HepG2 (cell line): ENCODE results near the gene TXN2. TPM values are rescaled to one million over a fixed set of nuclear protein-coding genes. Genes with fewer than 3 reads are reported as not detected.
A peak's percentile ranks its signal among the peaks of the same experiment; 100 is the strongest.

Experiments used
- ARID2 ChIP-seq: sonication (generic); formaldehyde crosslinking; IDR thresholded peaks from 2 replicates; pipeline ENCODE4 v1.8.1; 2022; ENCODE audit warnings: mild to moderate bottlenecking, missing genetic modification reagents, borderline replicate concordance
- ARID4A ChIP-seq: sonication (generic); formaldehyde crosslinking; IDR thresholded peaks from 2 replicates; pipeline ENCODE4 v1.5.0; 2020; ENCODE audit warnings: mild to moderate bottlenecking, missing genetic modification reagents, borderline replicate concordance
- EHMT2 ChIP-seq: fragments of 200-600 bp; sonication (generic); IDR thresholded peaks from 2 replicates; pipeline ENCODE4 v1.7.0; 2017; ENCODE audit warnings: antibody characterized with exemption, low read depth, low read length, borderline replicate concordance
- GABPA ChIP-seq, 2 experiments: IDR thresholded peaks; 2 replicates each; pipeline ENCODE4 v1.6.1; 2011 to 2016; ENCODE audit warnings: low read depth in 2 of 2, low read length in 1 of 2, missing biosample characterization in 1 of 2, missing genetic modification characterization in 1 of 2
- GATA4 ChIP-seq: sonication (generic); IDR thresholded peaks from 2 replicates; pipeline ENCODE4 v1.6.1; 2016; ENCODE audit warnings: antibody characterized with exemption, low read depth, borderline replicate concordance
- GTF2F1 ChIP-seq: fragments of 150-350 bp; IDR thresholded peaks from 2 replicates; pipeline ENCODE4 v1.6.1; 2014; ENCODE audit warnings: low read length
- HOXA9 ChIP-seq: sonication (generic); formaldehyde crosslinking; IDR thresholded peaks from 2 replicates; pipeline ENCODE4 v1.8.1; 2022; ENCODE audit warnings: missing genetic modification reagents, mild to moderate bottlenecking, moderate library complexity, borderline replicate concordance
- JUND ChIP-seq: sonication (generic); formaldehyde crosslinking; IDR thresholded peaks from 2 replicates; pipeline ENCODE4 v1.8.0; 2022; ENCODE audit warnings: mild to moderate bottlenecking, missing genetic modification reagents
- MLLT10 ChIP-seq: sonication (generic); formaldehyde crosslinking; IDR thresholded peaks from 2 replicates; pipeline ENCODE4 v1.4.0; 2020; ENCODE audit warnings: missing genetic modification reagents
- PHF5A ChIP-seq: IDR thresholded peaks from one replicate; pipeline ENCODE4 v1.6.1; 2018; ENCODE audit warnings: low read depth, missing genetic modification reagents; ENCODE audit not compliant: unreplicated experiment
- ZKSCAN5 ChIP-seq: sonication (generic); formaldehyde crosslinking; IDR thresholded peaks from 2 replicates; pipeline ENCODE4 v1.5.1; 2020; ENCODE audit warnings: mild to moderate bottlenecking, missing genetic modification reagents
- ZNF431 ChIP-seq: sonication (generic); formaldehyde crosslinking; IDR thresholded peaks from 2 replicates; pipeline ENCODE4 v1.9.0; 2022; ENCODE audit warnings: missing genetic modification reagents, low read depth, mild to moderate bottlenecking, borderline replicate concordance
- ZNF496 ChIP-seq: sonication (generic); formaldehyde crosslinking; IDR thresholded peaks from 2 replicates; pipeline ENCODE4 v1.8.1; 2023; ENCODE audit warnings: mild to moderate bottlenecking, moderate library complexity, missing genetic modification reagents; ENCODE audit not compliant: insufficient replicate concordance
- ZNF552 ChIP-seq: sonication (generic); formaldehyde crosslinking; IDR thresholded peaks from 2 replicates; pipeline ENCODE4 v1.9.0; 2022; ENCODE audit warnings: missing genetic modification reagents, mild to moderate bottlenecking, borderline replicate concordance
- ZNF577 ChIP-seq: sonication (generic); formaldehyde crosslinking; IDR thresholded peaks from 2 replicates; pipeline ENCODE4 v1.4.0; 2020; ENCODE audit warnings: mild to moderate bottlenecking, low read depth, missing genetic modification reagents, borderline replicate concordance
- ZNF616 ChIP-seq: sonication (generic); formaldehyde crosslinking; IDR thresholded peaks from 2 replicates; pipeline ENCODE4 v1.5.0; 2020; ENCODE audit warnings: low read depth, mild to moderate bottlenecking, missing genetic modification reagents
- ZNF703 ChIP-seq: sonication (generic); formaldehyde crosslinking; IDR thresholded peaks from 2 replicates; pipeline ENCODE4 v1.5.1; 2020; ENCODE audit warnings: missing genetic modification reagents, mild to moderate bottlenecking, moderate library complexity, borderline replicate concordance
- ZNF772 ChIP-seq: sonication (generic); formaldehyde crosslinking; IDR thresholded peaks from 2 replicates; pipeline ENCODE4 v1.5.0; 2020; ENCODE audit warnings: mild to moderate bottlenecking, missing genetic modification reagents
- ZNF83 ChIP-seq: sonication (generic); formaldehyde crosslinking; IDR thresholded peaks from 2 replicates; pipeline ENCODE4 v1.4.0; 2020; ENCODE audit warnings: missing genetic modification reagents, mild to moderate bottlenecking, borderline replicate concordance
- ZNF850 ChIP-seq: sonication (generic); formaldehyde crosslinking; conservative IDR thresholded peaks from 2 replicates; pipeline ENCODE4 v1.9.0; 2021; ENCODE audit warnings: mild to moderate bottlenecking, missing genetic modification reagents
- ZSCAN20 ChIP-seq: sonication (generic); formaldehyde crosslinking; IDR thresholded peaks from 2 replicates; pipeline ENCODE4 v1.4.0; 2020; ENCODE audit warnings: missing genetic modification reagents, mild to moderate bottlenecking, borderline replicate concordance
- polyA plus RNA-seq, 8 experiments: library from polyadenylated mRNA; depleted of rRNA in 3 of 8; stranded (reverse) in 7 of 8; unstranded in 1 of 8; fragments of >200 nt; fragmentation: Illumina TruSeq in 4 of 8; extraction: Trizol in 4 of 8; gene quantifications; 2 replicates each; pipeline versions ENCODE4 v1.2.1 to v1.2.3, GENCODE V29; 2011 to 2016; ENCODE audit warnings: low read depth in 4 of 8, missing spikeins in 1 of 8, mixed read lengths in 1 of 8; ENCODE audit not compliant: insufficient read depth in 1 of 8
- total RNA-seq, 5 experiments: library from RNA; depleted of rRNA; stranded (reverse); fragments of >200 nt; fragmentation: Illumina TruSeq; extraction: Trizol; gene quantifications; 2 replicates each; pipeline ENCODE4 v1.2.3, GENCODE V29; 2016; ENCODE audit warnings: low read depth in 1 of 5
- TF ChIP-seq, protein P1 (sequence below), 2 experiments: fragments of 450-650 bp in 1 of 2; sonication (generic) in 1 of 2; formaldehyde crosslinking; IDR thresholded peaks; 2 replicates each; pipeline versions ENCODE4 v1.5.0 to v1.8.0; 2020 to 2022; ENCODE audit warnings: mild to moderate bottlenecking in 1 of 2, missing genetic modification reagents in 1 of 2

The TXN2 gene
- total and polyA plus RNA-seq, 2 of the 13 experiments (the other 11 are each of a cell fraction or from before 2014, with no cell fraction given): 41.4 to 109 TPM

DNA sequence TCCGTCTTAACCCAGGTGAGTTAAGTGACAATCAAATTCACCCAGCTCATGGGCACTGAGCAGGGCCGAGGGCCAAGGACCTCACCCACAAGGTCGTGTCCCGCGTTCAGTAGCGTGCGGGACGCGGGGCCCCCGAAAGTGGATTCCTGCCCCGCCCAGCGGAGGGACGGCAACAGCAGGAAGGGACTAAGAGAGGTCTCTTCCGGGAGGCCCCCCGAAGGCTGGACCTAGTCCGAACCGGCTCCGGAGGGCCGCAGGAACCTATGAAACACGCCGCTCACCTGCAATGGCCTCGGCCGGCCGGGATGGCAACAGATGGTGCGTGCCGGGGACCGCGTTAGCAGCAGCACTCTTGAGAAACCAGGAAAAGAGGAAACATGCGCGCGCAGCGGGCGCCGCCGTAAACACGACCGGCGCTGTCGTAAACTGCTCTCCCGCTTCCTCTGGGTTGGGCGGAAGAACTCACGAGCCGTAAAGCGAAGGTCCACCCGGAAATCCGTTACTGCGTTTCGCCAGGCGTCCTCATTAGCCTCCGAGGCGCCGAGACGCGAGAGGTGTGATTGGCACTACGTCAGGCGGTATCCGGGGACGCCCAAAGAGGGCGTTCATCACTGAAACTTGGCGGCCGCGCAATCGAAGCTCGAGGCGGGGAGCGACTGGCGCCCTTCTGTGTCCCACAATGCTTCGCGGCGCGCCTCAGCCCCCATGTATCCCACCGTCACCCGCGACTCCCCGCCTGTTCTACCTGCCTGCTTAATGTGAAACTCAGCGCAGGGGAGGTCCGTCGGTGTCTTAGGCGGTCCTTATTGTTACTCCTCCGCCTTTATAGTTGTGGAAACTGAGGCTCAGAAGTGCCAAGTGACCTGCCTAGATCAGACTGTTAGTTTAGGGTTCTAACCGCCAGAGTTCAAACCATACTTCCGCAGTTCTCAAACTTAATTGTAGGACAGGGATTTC, 47.6 kb upstream of the TXN2 start, which contains the start of gene EIF3D (continued):
- TF ChIP-seq ZNF431 (CRISPR knock-in tag) (peak; percentile 93), ZSCAN20 (peak; percentile 69; the same call in 1 of the 2 replicates), PHF5A (CRISPR knock-in tag) (peak; percentile 23), ARID2 (CRISPR knock-in tag) (no peak), GTF2F1 (no peak), EHMT2 (no peak; the same call in 1 of the 2 replicates), ARID4A (CRISPR knock-in tag) (peak; percentile 97), GABPA (IDR thresholded peaks at IDR 0.05; ENCODE audit: low read depth, low read length) (peak; percentile 89), GABPA (CRISPR knock-in tag; IDR thresholded peaks at IDR 0.05; ENCODE audit: low read depth) (peak; percentile 98), ZKSCAN5 (CRISPR knock-in tag) (no peak), HOXA9 (CRISPR knock-in tag) (no peak), ZNF83 (CRISPR knock-in tag) (no peak), ZNF772 (peak; percentile 68; the same call in 1 of the 2 replicates), GATA4 (no peak), ZNF850 (CRISPR knock-in tag) (no peak), ZNF496 (CRISPR knock-in tag) (no peak), ZNF577 (no peak), ZNF616 (0 out of 2 replicates have a peak, but pooled peaks have one; percentile 28), MLLT10 (no peak), ZNF703 (CRISPR knock-in tag) (no peak; the same call in 1 of the 2 replicates), ZNF552 (CRISPR knock-in tag) (0 out of 2 replicates have a peak, but pooled peaks have one; percentile 66), JUND (CRISPR knock-in tag) (no peak)
- TF ChIP-seq, protein P1, sequence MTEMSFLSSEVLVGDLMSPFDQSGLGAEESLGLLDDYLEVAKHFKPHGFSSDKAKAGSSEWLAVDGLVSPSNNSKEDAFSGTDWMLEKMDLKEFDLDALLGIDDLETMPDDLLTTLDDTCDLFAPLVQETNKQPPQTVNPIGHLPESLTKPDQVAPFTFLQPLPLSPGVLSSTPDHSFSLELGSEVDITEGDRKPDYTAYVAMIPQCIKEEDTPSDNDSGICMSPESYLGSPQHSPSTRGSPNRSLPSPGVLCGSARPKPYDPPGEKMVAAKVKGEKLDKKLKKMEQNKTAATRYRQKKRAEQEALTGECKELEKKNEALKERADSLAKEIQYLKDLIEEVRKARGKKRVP (CRISPR knock-in tag; IDR thresholded peaks at IDR 0.05): peak in 1 of 2 experiments; percentile 76; a peak in 2 of 4 replicates
